WTC11 (cell line): ENCODE data around the gene TRIP13. TPM values are rescaled to one million over a fixed set of nuclear protein-coding genes. Genes with fewer than 3 reads are reported as not detected.

Source experiments
- ATAC-seq: fragments of 200-7000 bp; cut with Tn5 transposase; 2 replicates; pipeline ENCODE4 v1.10.0; 2021; ENCODE audit warnings: mild to moderate bottlenecking, moderate library complexity
- CTCF ChIA-PET: fragments of 300-600 bp; sonication (Branson Sonifier 250); formaldehyde crosslinking; loops from one replicate; lab custom pipeline; 2021; ENCODE audit warnings: antibody characterized with exemption; lab: Charles Lee
- POLR2A ChIA-PET: fragments of 350-600 bp; sonication (Branson Sonifier 250); formaldehyde crosslinking; loops from one replicate; lab custom pipeline; 2021; ENCODE audit warnings: antibody characterized with exemption; lab: Charles Lee
- DNase-seq: peaks from one replicate; pipeline ENCODE4 v3.0.0; 2021; ENCODE audit warnings: low spot score
- H3K27ac Mint-ChIP-seq: 2 replicates; pipeline ENCODE4 v1.8.0; 2021; ENCODE audit warnings: mixed read lengths
- H3K27me3 Mint-ChIP-seq: 2 replicates; pipeline ENCODE4 v1.8.0; 2021; ENCODE audit warnings: low read depth, mild to moderate bottlenecking, moderate library complexity, mixed read lengths
- H3K36me3 Mint-ChIP-seq: 2 replicates; pipeline ENCODE4 v1.8.0; 2021; ENCODE audit warnings: mixed read lengths
- H3K4me1 Mint-ChIP-seq: 2 replicates; pipeline ENCODE4 v1.8.0; 2022; ENCODE audit warnings: mixed read lengths
- H3K4me3 Mint-ChIP-seq: 2 replicates; pipeline ENCODE4 v1.8.0; 2021; ENCODE audit warnings: mild to moderate bottlenecking, moderate library complexity, mixed read lengths
- H3K9me3 Mint-ChIP-seq: 2 replicates; pipeline ENCODE4 v1.8.0; 2021; ENCODE audit warnings: mixed read lengths
- AFF4 ChIP-seq: sonication (generic); formaldehyde crosslinking; IDR thresholded peaks from 2 replicates; pipeline ENCODE4 v1.8.1; 2023; ENCODE audit warnings: mild to moderate bottlenecking, missing genetic modification reagents, borderline replicate concordance
- ATF2 ChIP-seq: sonication (generic); formaldehyde crosslinking; IDR thresholded peaks from 2 replicates; pipeline ENCODE4 v1.8.1; 2022; ENCODE audit warnings: low read depth, missing genetic modification reagents, borderline replicate concordance
- ATF3 ChIP-seq: sonication (generic); formaldehyde crosslinking; conservative IDR thresholded peaks from 2 replicates; pipeline ENCODE4 v1.8.1; 2022; ENCODE audit warnings: mild to moderate bottlenecking, missing genetic modification reagents
- CDX4 ChIP-seq: fragments of 250-450 bp; sonication (Bioruptor Pico); IDR thresholded peaks from 2 replicates; pipeline ENCODE4 v1.9.0; 2021; ENCODE audit warnings: moderate library complexity, mild to moderate bottlenecking, inconsistent platforms, borderline replicate concordance
- CREB1 ChIP-seq: sonication (generic); formaldehyde crosslinking; IDR thresholded peaks from 2 replicates; pipeline ENCODE4 v1.8.0; 2023; ENCODE audit warnings: mild to moderate bottlenecking, missing genetic modification reagents
- CREM ChIP-seq: sonication (generic); formaldehyde crosslinking; IDR thresholded peaks from 2 replicates; pipeline ENCODE4 v1.8.1; 2022; ENCODE audit warnings: mild to moderate bottlenecking, missing genetic modification reagents, moderate library complexity
- E2F1 ChIP-seq: sonication (generic); formaldehyde crosslinking; IDR thresholded peaks from 2 replicates; pipeline ENCODE4 v1.8.0; 2022; ENCODE audit warnings: mild to moderate bottlenecking, missing genetic modification reagents
- JUN ChIP-seq: sonication (generic); formaldehyde crosslinking; IDR thresholded peaks from 2 replicates; pipeline ENCODE4 v1.8.0; 2023; ENCODE audit warnings: mild to moderate bottlenecking, missing genetic modification reagents
- KAT7 ChIP-seq: sonication (generic); formaldehyde crosslinking; IDR thresholded peaks from 2 replicates; pipeline ENCODE4 v1.8.1; 2023; ENCODE audit warnings: missing genetic modification reagents, mild to moderate bottlenecking, borderline replicate concordance
- MLX ChIP-seq: sonication (generic); formaldehyde crosslinking; IDR thresholded peaks from 2 replicates; pipeline ENCODE4 v1.8.1; 2023; ENCODE audit warnings: mild to moderate bottlenecking, missing genetic modification reagents, moderate library complexity
- MXD4 ChIP-seq: fragments of 250-450 bp; sonication (Bioruptor Pico); IDR thresholded peaks from 2 replicates; pipeline ENCODE4 v1.8.0; 2021; ENCODE audit warnings: mild to moderate bottlenecking, moderate library complexity, borderline replicate concordance
- OVOL2 ChIP-seq: fragments of 250-450 bp; sonication (Bioruptor Pico); IDR thresholded peaks from 2 replicates; pipeline ENCODE4 v1.9.0; 2021; ENCODE audit warnings: mild to moderate bottlenecking, borderline replicate concordance
- RORB ChIP-seq: fragments of 250-450 bp; sonication (Bioruptor Pico); IDR thresholded peaks from 2 replicates; pipeline ENCODE4 v1.9.0; 2021; ENCODE audit warnings: mild to moderate bottlenecking
- SP1 ChIP-seq: sonication (generic); formaldehyde crosslinking; conservative IDR thresholded peaks from 2 replicates; pipeline ENCODE4 v1.8.1; 2022; ENCODE audit warnings: missing genetic modification reagents
- USF2 ChIP-seq: sonication (generic); formaldehyde crosslinking; IDR thresholded peaks from 2 replicates; pipeline ENCODE4 v1.8.1; 2023; ENCODE audit warnings: mild to moderate bottlenecking, missing genetic modification reagents, moderate library complexity
- ZBTB21 ChIP-seq: sonication (generic); formaldehyde crosslinking; IDR thresholded peaks from 2 replicates; pipeline ENCODE4 v1.8.1; 2023; ENCODE audit warnings: mild to moderate bottlenecking, missing genetic modification reagents, borderline replicate concordance
- ZNF263 ChIP-seq: sonication (generic); formaldehyde crosslinking; IDR thresholded peaks from 2 replicates; pipeline ENCODE4 v1.8.1; 2022; ENCODE audit warnings: low read depth, mild to moderate bottlenecking, moderate library complexity, missing genetic modification reagents
- ZNF416 ChIP-seq: fragments of 250-450 bp; sonication (Bioruptor Pico); IDR thresholded peaks from 2 replicates; pipeline ENCODE4 v1.9.0; 2021; ENCODE audit warnings: mild to moderate bottlenecking, inconsistent platforms
- ZSCAN18 ChIP-seq: fragments of 250-450 bp; sonication (Bioruptor Pico); IDR thresholded peaks from 2 replicates; pipeline ENCODE4 v2.1.2; 2022; ENCODE audit warnings: mild to moderate bottlenecking, moderate library complexity
- total RNA-seq: library from RNA; stranded (reverse); gene quantifications from 3 replicates; pipeline ENCODE4 v1.2.3, GENCODE V29; 2021

TRIP13 gene
- total RNA-seq, 1 experiment from 2014 or later = 33.7 TPM

- TF ChIP-seq AFF4 (CRISPR knock-in tag) (no peak), ZNF416 (no peak), RORB (no peak)
Measured at GRCh38 chr5:854217-854616, 38.5 kb upstream of the TRIP13 start (continued).

- CTCF ChIA-PET = no interaction called here
- no peaks in the 10 kb centered on the region for H3K9me3 Mint-ChIP-seq
- H3K27me3 Mint-ChIP-seq = no peaks in the 10 kb centered on the region; the same call in 1 of the 2 replicates
- H3K4me3 Mint-ChIP-seq = no peak overlapping the region
- H3K36me3 Mint-ChIP-seq = no peaks in the 10 kb centered on the region
- POLR2A ChIA-PET = no interaction called here
- no peak overlapping the region for H3K27ac Mint-ChIP-seq
- ATAC-seq (no peak), DNase-seq (no peak)
- H3K4me1 Mint-ChIP-seq = no peaks in the 10 kb centered on the region
- no peak for TF ChIP-seq E2F1 (CRISPR knock-in tag)
- TF ChIP-seq CREM (CRISPR knock-in tag) = no peak
- no peak for TF ChIP-seq JUN (CRISPR knock-in tag)
- no peak for TF ChIP-seq ZSCAN18 (CRISPR knock-in tag)
- TF ChIP-seq USF2 (CRISPR knock-in tag) = no peak
- no peak for TF ChIP-seq ATF3 (CRISPR knock-in tag)
Measured at GRCh38 chr5:854966-855743, 37.5 kb upstream of the TRIP13 start.

- Mint-ChIP-seq H3K36me3 (no peaks in the 10 kb centered on the region), H3K27me3 (no peaks in the 10 kb centered on the region; the same call in 1 of the 2 replicates), H3K9me3 (no peaks in the 10 kb centered on the region), H3K4me1 (no peaks in the 10 kb centered on the region), H3K4me3 (no peak overlapping the region), H3K27ac (no peak overlapping the region)
- no peak for ATAC-seq
- CTCF ChIA-PET = no interaction called here
- POLR2A ChIA-PET = no interaction called here
- DNase-seq = no peak
- TF ChIP-seq CDX4 (CRISPR knock-in tag) (no peak), KAT7 (CRISPR knock-in tag) (no peak), ZNF416 (no peak), MXD4 (no peak), CREB1 (CRISPR knock-in tag) (no peak), SP1 (CRISPR knock-in tag) (no peak), CREM (CRISPR knock-in tag) (no peak), OVOL2 (no peak), ATF2 (CRISPR knock-in tag) (no peak), ZNF263 (no peak), ZBTB21 (CRISPR knock-in tag) (no peak), MLX (CRISPR knock-in tag) (no peak)
Measured at GRCh38 chr5:855771-856530, 36.7 kb upstream of the TRIP13 start.
